Measurements from ENCODE around the gene NCKAP1.

DNA sequence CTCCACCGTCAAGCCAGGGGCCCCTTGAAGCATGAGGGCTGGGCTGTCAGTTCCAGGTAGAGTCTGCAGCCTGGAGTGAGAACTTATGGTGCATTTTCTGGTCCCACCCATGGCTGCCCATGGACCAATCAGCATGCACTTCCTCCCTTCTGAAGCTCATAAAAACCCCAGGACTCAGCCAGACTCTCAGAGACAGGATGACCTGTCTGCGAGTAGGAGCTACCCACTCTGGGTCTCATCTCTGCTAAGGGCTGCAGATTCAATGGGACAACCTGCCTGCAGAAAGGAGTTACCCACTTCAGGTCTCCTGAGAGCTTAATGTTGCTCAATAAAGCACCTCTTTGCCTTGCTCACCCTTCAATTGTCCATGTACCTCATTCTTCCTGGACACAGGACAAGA, 30.9 kb upstream of the NCKAP1 start:
- TF ChIP-seq ZNF274 (IDR thresholded peaks at IDR 0.05; ENCODE audit: insufficient read depth, insufficient read length) (no peak), STAT3 (IDR thresholded peaks at IDR 0.05; ENCODE audit: low read depth, low read length) (no peak), CEBPB (IDR thresholded peaks at IDR 0.05; ENCODE audit: borderline replicate concordance in 1 of 2, low read depth in 2 of 2, low read length in 2 of 2) (no peak), JUND (IDR thresholded peaks at IDR 0.05; ENCODE audit: low read depth, low read length) (no peak), POLR2A (IDR thresholded peaks at IDR 0.05; ENCODE audit: low read depth, low read length) (no peak), E4F1 (IDR thresholded peaks at IDR 0.05; ENCODE audit: borderline replicate concordance, partially characterized antibody) (no peak), TCF3 (IDR thresholded peaks at IDR 0.05; ENCODE audit: borderline replicate concordance, insufficient read depth, low read depth, low read length) (no peak), PAX8 (IDR thresholded peaks at IDR 0.05) (no peak), HDAC6 (IDR thresholded peaks at IDR 0.05; ENCODE audit: unreplicated experiment) (no peak)
- TF ChIP-seq, protein P1, sequence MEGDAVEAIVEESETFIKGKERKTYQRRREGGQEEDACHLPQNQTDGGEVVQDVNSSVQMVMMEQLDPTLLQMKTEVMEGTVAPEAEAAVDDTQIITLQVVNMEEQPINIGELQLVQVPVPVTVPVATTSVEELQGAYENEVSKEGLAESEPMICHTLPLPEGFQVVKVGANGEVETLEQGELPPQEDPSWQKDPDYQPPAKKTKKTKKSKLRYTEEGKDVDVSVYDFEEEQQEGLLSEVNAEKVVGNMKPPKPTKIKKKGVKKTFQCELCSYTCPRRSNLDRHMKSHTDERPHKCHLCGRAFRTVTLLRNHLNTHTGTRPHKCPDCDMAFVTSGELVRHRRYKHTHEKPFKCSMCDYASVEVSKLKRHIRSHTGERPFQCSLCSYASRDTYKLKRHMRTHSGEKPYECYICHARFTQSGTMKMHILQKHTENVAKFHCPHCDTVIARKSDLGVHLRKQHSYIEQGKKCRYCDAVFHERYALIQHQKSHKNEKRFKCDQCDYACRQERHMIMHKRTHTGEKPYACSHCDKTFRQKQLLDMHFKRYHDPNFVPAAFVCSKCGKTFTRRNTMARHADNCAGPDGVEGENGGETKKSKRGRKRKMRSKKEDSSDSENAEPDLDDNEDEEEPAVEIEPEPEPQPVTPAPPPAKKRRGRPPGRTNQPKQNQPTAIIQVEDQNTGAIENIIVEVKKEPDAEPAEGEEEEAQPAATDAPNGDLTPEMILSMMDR (IDR thresholded peaks at IDR 0.05 in 2 of 3, conservative IDR thresholded peaks at IDR 0.05 in 1 of 3; ENCODE audit: control insufficient read depth in 2 of 3, extremely low read depth in 1 of 3, insufficient read depth in 1 of 3, low read depth in 3 of 3, low read length in 3 of 3), result no peak
